ENCODE data around the gene STAC3. TPM values are rescaled to one million over a fixed set of nuclear protein-coding genes. Genes with fewer than 3 reads are reported as not detected.

The STAC3 gene
- total RNA-seq, 1 donor from 2014 or later: 0.75 TPM

GRCh38 chr12:57254506-57255280 is 3.7 kb upstream of the STAC3 start:
- Histone ChIP-seq H4K20me1 (ENCODE audit: insufficient read depth, low read length) (no peaks in the 10 kb centered on the region), H3K4me3 (ENCODE audit: insufficient read depth, low read depth, low read length) (no peak overlapping the region), H2AFZ (ENCODE audit: low read depth, low read length) (no peak overlapping the region), H3K36me3 (ENCODE audit: insufficient read depth, low read length) (peaks cover 14% of the 10 kb centered on the region), H3K27me3 (ENCODE audit: insufficient read depth, low read length) (no peaks in the 10 kb centered on the region), H3K9me3 (ENCODE audit: insufficient read depth, low read depth, low read length) (no peaks in the 10 kb centered on the region), H3K4me2 (ENCODE audit: low read length) (no peak overlapping the region), H3K27ac (ENCODE audit: low read depth, low read length) (no peak overlapping the region), H3K4me1 (ENCODE audit: insufficient read depth, low read length) (no peaks in the 10 kb centered on the region), H3K9ac (ENCODE audit: low read length) (no peak overlapping the region), H3K79me2 (ENCODE audit: insufficient read depth, low read length) (no peaks in the 10 kb centered on the region)
- H3K4me3 Mint-ChIP-seq (ENCODE audit: unreplicated experiment): no peak overlapping the region
- FAIRE-seq: no peak
- no peak overlapping the region for H3K27ac Mint-ChIP-seq (ENCODE audit: unreplicated experiment)
- peaks cover under 1% of the 10 kb centered on the region for H3K27me3 Mint-ChIP-seq (ENCODE audit: low read depth, unreplicated experiment)
- DNase-seq (ENCODE audit: low read depth): no peak
- H3K4me1 Mint-ChIP-seq (ENCODE audit: low read depth, unreplicated experiment): peaks cover 8% of the 10 kb centered on the region
- TF ChIP-seq EZH2 (IDR thresholded peaks at IDR 0.05; ENCODE audit: insufficient read depth, low read length): no peak
- H3K36me3 Mint-ChIP-seq (ENCODE audit: low read depth, unreplicated experiment): peaks cover 11% of the 10 kb centered on the region
- no peaks in the 10 kb centered on the region for H3K9me3 Mint-ChIP-seq (ENCODE audit: unreplicated experiment)

GRCh38 chr12:57250541-57250940 is 446 bp downstream of the STAC3 start:
- H3K27me3 ChIP-seq (ENCODE audit: insufficient read depth, low read length): no peaks in the 10 kb centered on the region
- H3K9ac ChIP-seq (ENCODE audit: low read length): no peak overlapping the region
- no peaks in the 10 kb centered on the region for H3K79me2 ChIP-seq (ENCODE audit: insufficient read depth, low read length)
- Mint-ChIP-seq H3K36me3 (ENCODE audit: low read depth, unreplicated experiment) (peaks cover 14% of the 10 kb centered on the region), H3K27me3 (ENCODE audit: low read depth, unreplicated experiment) (no peaks in the 10 kb centered on the region), H3K27ac (ENCODE audit: unreplicated experiment) (no peak overlapping the region), H3K4me1 (ENCODE audit: low read depth, unreplicated experiment) (peaks cover 6% of the 10 kb centered on the region), H3K4me3 (ENCODE audit: unreplicated experiment) (no peak overlapping the region), H3K9me3 (ENCODE audit: unreplicated experiment) (no peaks in the 10 kb centered on the region)
- no peak for TF ChIP-seq EZH2 (IDR thresholded peaks at IDR 0.05; ENCODE audit: insufficient read depth, low read length)
- no peak for TF ChIP-seq CTCF (IDR thresholded peaks at IDR 0.05; ENCODE audit: insufficient read depth, low read depth, low read length)
- no peak overlapping the region for H2AFZ ChIP-seq (ENCODE audit: low read depth, low read length)
- no peaks in the 10 kb centered on the region for H3K9me3 ChIP-seq (ENCODE audit: insufficient read depth, low read depth, low read length)
- no peaks in the 10 kb centered on the region for H3K4me1 ChIP-seq (ENCODE audit: insufficient read depth, low read length)
- no peaks in the 10 kb centered on the region for H4K20me1 ChIP-seq (ENCODE audit: insufficient read depth, low read length)
- H3K4me2 ChIP-seq (ENCODE audit: low read length): no peak overlapping the region
- FAIRE-seq (no peak), DNase-seq (ENCODE audit: low read depth) (no peak)
- no peak overlapping the region for H3K4me3 ChIP-seq (ENCODE audit: insufficient read depth, low read depth, low read length)
- H3K27ac ChIP-seq (ENCODE audit: low read depth, low read length): no peak overlapping the region
- no peaks in the 10 kb centered on the region for H3K36me3 ChIP-seq (ENCODE audit: insufficient read depth, low read length)

- no peaks in the 10 kb centered on the region for H3K9me3 ChIP-seq (ENCODE audit: insufficient read depth, low read depth, low read length)
- no peaks in the 10 kb centered on the region for H3K4me1 ChIP-seq (ENCODE audit: insufficient read depth, low read length)
- no peaks in the 10 kb centered on the region for H3K27me3 ChIP-seq (ENCODE audit: insufficient read depth, low read length)
- H3K79me2 ChIP-seq (ENCODE audit: insufficient read depth, low read length): no peaks in the 10 kb centered on the region
- H3K4me1 Mint-ChIP-seq (ENCODE audit: low read depth, unreplicated experiment): peaks cover 4% of the 10 kb centered on the region
- no peak overlapping the region for H3K4me3 ChIP-seq (ENCODE audit: insufficient read depth, low read depth, low read length)
- H3K4me3 Mint-ChIP-seq (ENCODE audit: unreplicated experiment): no peak overlapping the region
- H3K9me3 Mint-ChIP-seq (ENCODE audit: unreplicated experiment): no peaks in the 10 kb centered on the region
- FAIRE-seq (no peak), DNase-seq (ENCODE audit: low read depth) (no peak)
- H3K9ac ChIP-seq (ENCODE audit: low read length): no peak overlapping the region
- no peak overlapping the region for H2AFZ ChIP-seq (ENCODE audit: low read depth, low read length)
- TF ChIP-seq EZH2 (IDR thresholded peaks at IDR 0.05; ENCODE audit: insufficient read depth, low read length) (no peak), CTCF (IDR thresholded peaks at IDR 0.05; ENCODE audit: insufficient read depth, low read depth, low read length) (no peak)
- no peak overlapping the region for H3K4me2 ChIP-seq (ENCODE audit: low read length)
- no peaks in the 10 kb centered on the region for H3K36me3 ChIP-seq (ENCODE audit: insufficient read depth, low read length)
- no peak overlapping the region for H3K27ac Mint-ChIP-seq (ENCODE audit: unreplicated experiment)
- peaks cover 14% of the 10 kb centered on the region for H3K36me3 Mint-ChIP-seq (ENCODE audit: low read depth, unreplicated experiment)
- H3K27me3 Mint-ChIP-seq (ENCODE audit: low read depth, unreplicated experiment): peaks cover 6% of the 10 kb centered on the region
- no peak overlapping the region for H3K27ac ChIP-seq (ENCODE audit: low read depth, low read length)
- H4K20me1 ChIP-seq (ENCODE audit: insufficient read depth, low read length): no peaks in the 10 kb centered on the region
Observed at GRCh38 chr12:57248934-57249742, 1.8 kb downstream of the STAC3 start.

Data from astrocyte (in vitro differentiated cells and primary cell).